PFSK-1 (cell line): Measurements from ENCODE around the gene SETX.

Source experiments
- FOXP2 ChIP-seq: optimal IDR thresholded peaks from 2 replicates; pipeline ENCODE3; 2011; ENCODE audit warnings: borderline replicate concordance, control low read depth, inconsistent platforms; ENCODE audit not compliant: insufficient read depth; ENCODE audit errors: extremely low read length, extremely low read depth
- POLR2AphosphoS5 ChIP-seq: IDR thresholded peaks from 2 replicates; pipeline ENCODE4 v1.6.1; 2012; ENCODE audit warnings: low read depth, mild to moderate bottlenecking, control low read depth, low read length, moderate library complexity
- SIN3A ChIP-seq: IDR thresholded peaks from 2 replicates; pipeline ENCODE4 v1.6.1; 2012; ENCODE audit warnings: mild to moderate bottlenecking, low read length, moderate library complexity, borderline replicate concordance; ENCODE audit not compliant: insufficient read depth
- TAF1 ChIP-seq: IDR thresholded peaks from 2 replicates; pipeline ENCODE4 v1.6.1; 2012; ENCODE audit warnings: low read length, control low read depth, borderline replicate concordance; ENCODE audit not compliant: insufficient read depth
- TF ChIP-seq, protein P1 (sequence below), 2 experiments: IDR thresholded peaks; 2 replicates each; pipeline versions ENCODE4 v1.6.1 to v1.8.0; 2011 to 2012; ENCODE audit warnings: low read depth in 2 of 2, low read length in 2 of 2, control low read depth in 1 of 2, inconsistent platforms in 1 of 2, mild to moderate bottlenecking in 1 of 2, moderate library complexity in 1 of 2; ENCODE audit not compliant: insufficient read depth in 1 of 2

Gene SETX

DNA sequence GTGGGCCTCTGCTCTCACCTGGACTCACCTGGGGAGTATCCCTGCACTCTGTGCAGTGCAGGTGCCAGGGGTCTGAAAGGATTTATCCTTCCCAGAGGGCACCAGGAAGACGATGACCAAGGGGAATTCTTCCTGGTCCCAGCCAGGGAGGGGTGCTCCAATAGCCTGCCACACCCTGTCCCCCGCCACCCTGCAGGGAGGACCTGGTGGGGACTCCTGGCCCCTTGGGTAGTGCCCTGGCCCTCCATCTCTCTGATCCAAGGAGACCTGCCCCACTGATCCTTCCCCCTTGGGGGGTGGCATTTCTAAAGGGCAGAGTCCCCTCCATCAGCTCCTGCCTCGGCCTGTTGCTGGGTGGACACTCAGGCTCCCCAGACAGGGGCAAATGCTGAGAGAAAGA is 122.3 kb downstream of the SETX start:
- TF ChIP-seq TAF1: no peak
- TF ChIP-seq POLR2AphosphoS5: no peak
- no peak for TF ChIP-seq FOXP2
- TF ChIP-seq, protein P1, sequence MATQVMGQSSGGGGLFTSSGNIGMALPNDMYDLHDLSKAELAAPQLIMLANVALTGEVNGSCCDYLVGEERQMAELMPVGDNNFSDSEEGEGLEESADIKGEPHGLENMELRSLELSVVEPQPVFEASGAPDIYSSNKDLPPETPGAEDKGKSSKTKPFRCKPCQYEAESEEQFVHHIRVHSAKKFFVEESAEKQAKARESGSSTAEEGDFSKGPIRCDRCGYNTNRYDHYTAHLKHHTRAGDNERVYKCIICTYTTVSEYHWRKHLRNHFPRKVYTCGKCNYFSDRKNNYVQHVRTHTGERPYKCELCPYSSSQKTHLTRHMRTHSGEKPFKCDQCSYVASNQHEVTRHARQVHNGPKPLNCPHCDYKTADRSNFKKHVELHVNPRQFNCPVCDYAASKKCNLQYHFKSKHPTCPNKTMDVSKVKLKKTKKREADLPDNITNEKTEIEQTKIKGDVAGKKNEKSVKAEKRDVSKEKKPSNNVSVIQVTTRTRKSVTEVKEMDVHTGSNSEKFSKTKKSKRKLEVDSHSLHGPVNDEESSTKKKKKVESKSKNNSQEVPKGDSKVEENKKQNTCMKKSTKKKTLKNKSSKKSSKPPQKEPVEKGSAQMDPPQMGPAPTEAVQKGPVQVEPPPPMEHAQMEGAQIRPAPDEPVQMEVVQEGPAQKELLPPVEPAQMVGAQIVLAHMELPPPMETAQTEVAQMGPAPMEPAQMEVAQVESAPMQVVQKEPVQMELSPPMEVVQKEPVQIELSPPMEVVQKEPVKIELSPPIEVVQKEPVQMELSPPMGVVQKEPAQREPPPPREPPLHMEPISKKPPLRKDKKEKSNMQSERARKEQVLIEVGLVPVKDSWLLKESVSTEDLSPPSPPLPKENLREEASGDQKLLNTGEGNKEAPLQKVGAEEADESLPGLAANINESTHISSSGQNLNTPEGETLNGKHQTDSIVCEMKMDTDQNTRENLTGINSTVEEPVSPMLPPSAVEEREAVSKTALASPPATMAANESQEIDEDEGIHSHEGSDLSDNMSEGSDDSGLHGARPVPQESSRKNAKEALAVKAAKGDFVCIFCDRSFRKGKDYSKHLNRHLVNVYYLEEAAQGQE (IDR thresholded peaks at IDR 0.05; ENCODE audit: insufficient read depth in 1 of 2, low read depth in 2 of 2, low read length in 2 of 2): no peak
- TF ChIP-seq SIN3A: no peak

DNA sequence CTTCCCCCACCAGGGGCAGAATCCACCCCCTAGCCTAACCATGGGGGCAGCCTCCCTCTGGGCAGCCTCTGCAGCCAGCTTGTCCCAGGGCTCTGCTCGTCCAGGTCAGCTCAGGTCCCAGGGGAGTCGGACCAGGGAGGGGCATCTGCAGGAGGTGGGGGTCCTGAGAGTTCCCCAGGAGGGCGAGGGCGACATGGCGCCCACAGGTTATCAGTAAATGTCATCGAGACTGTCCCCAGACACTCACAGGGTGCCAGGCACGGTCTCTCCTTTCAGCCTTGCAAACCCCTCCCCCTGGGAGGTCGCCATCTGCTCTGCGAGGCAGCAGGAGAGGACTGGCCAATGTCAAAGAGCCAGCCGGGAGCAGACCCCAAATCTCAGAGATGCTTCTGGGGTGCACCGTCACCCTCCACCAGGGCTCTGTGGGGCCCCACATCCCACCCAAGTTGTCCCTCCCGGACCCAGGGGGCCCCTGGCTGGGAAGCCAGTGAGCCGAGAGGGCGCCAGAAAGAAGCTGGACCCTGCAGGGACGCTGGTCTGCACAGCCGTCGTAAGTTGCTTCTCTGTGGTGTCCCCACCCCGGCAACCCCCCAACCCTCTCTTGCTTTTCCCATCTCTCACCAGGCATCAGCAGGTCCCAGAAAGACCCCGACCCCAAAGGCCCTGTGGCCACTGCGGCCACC is 123.6 kb downstream of the SETX start:
- TF ChIP-seq SIN3A (no peak), FOXP2 (no peak), TAF1 (no peak), POLR2AphosphoS5 (no peak)
- TF ChIP-seq, protein P1 (IDR thresholded peaks at IDR 0.05; ENCODE audit: insufficient read depth in 1 of 2, low read depth in 2 of 2, low read length in 2 of 2): no peak

DNA sequence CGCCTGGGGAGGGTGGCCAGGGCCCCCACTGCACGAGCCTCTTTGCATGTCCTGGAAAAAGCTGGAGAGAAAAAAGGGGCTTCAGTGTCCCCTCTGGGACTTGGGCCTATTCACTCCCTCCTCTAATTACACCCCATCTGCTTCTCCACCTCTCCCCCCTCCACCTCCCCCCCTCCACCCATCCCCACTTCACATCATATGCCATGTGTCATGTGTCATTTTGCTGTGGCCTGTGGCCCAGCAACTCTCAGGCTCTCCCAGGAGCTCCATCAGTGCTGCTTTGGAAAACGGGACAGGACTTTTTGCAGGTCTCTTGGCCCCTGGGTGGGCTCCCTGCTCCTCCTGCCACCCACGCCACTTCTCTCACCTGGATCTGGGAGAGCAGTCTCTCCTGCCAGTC is 124.2 kb downstream of the SETX start:
- TF ChIP-seq, protein P1 (IDR thresholded peaks at IDR 0.05; ENCODE audit: insufficient read depth in 1 of 2, low read depth in 2 of 2, low read length in 2 of 2): no peak
- no peak for TF ChIP-seq TAF1
- TF ChIP-seq SIN3A: no peak
- no peak for TF ChIP-seq POLR2AphosphoS5
- no peak for TF ChIP-seq FOXP2

DNA sequence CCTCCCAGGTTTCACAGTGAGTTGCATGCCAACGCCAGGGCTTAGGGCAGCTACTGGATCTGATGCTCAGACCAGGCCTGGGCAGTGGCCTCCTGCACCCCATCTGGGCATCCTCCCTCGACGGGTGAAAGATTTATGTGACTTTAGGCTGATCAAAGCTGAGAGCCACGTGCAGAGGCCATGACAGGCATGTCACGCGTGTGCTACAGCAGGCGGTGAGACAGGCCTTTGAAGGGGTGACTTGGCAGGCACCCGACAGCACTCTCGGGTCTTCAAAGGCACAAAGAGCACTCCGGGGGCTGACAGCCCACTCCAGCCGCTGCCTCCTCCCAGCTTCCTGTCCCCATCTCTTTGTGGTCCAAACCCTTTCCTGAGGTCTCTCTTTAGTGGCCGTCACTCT is 126.7 kb downstream of the SETX start:
- TF ChIP-seq SIN3A: no peak
- no peak for TF ChIP-seq TAF1
- no peak for TF ChIP-seq FOXP2
- TF ChIP-seq, protein P1 (IDR thresholded peaks at IDR 0.05; ENCODE audit: insufficient read depth in 1 of 2, low read depth in 2 of 2, low read length in 2 of 2): no peak
- TF ChIP-seq POLR2AphosphoS5: no peak
